ENCODE results near the gene CPEB4.

DNA sequence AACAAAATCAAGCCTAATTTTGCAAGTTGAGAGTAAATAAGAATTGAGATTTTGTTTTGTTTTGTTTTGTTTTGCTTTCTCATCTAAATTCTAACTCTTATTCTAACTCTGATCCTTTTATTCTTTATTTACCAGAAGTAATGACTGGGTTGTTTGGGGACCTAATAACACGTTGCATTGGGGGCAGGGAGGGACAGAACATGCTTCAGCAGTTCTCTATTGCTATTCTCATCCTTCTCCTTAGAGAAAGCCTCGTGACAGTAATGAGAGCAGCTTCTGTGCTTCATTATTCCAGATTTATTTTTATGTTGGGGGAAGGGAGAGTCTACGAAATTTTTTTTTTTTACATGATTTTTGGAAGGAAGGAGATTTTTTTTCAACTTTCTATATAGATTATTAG, 21.1 kb downstream of the CPEB4 start:
- TF ChIP-seq, protein P1, sequence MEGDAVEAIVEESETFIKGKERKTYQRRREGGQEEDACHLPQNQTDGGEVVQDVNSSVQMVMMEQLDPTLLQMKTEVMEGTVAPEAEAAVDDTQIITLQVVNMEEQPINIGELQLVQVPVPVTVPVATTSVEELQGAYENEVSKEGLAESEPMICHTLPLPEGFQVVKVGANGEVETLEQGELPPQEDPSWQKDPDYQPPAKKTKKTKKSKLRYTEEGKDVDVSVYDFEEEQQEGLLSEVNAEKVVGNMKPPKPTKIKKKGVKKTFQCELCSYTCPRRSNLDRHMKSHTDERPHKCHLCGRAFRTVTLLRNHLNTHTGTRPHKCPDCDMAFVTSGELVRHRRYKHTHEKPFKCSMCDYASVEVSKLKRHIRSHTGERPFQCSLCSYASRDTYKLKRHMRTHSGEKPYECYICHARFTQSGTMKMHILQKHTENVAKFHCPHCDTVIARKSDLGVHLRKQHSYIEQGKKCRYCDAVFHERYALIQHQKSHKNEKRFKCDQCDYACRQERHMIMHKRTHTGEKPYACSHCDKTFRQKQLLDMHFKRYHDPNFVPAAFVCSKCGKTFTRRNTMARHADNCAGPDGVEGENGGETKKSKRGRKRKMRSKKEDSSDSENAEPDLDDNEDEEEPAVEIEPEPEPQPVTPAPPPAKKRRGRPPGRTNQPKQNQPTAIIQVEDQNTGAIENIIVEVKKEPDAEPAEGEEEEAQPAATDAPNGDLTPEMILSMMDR (IDR thresholded peaks at IDR 0.05; ENCODE audit: extremely low read depth in 1 of 2, insufficient read depth in 1 of 2, low read depth in 1 of 2, low read length in 2 of 2): no peak
- TF ChIP-seq POLR2A (IDR thresholded peaks at IDR 0.05; ENCODE audit: low read depth, low read length) (no peak), POLR2AphosphoS5 (IDR thresholded peaks at IDR 0.05; ENCODE audit: insufficient read depth, low read depth, low read length) (no peak), EZH2 (IDR thresholded peaks at IDR 0.05; ENCODE audit: borderline replicate concordance, low read depth, low read length, severe bottlenecking) (no peak)

All from endothelial cell of umbilical vein (primary cell).